ENCODE data around the gene MYBPC1. TPM values are rescaled to one million over a fixed set of nuclear protein-coding genes. Genes with fewer than 3 reads are reported as not detected.

MYBPC1 gene
- total and polyA plus RNA-seq, 2 of the 13 experiments (the other 11 are each of a cell fraction or from before 2014, with no cell fraction given): 0.31 to 0.53 TPM

- TF ChIP-seq ZNF468 (CRISPR knock-in tag; IDR thresholded peaks at IDR 0.05) (no peak), ZSCAN20 (CRISPR knock-in tag; IDR thresholded peaks at IDR 0.05; ENCODE audit: borderline replicate concordance) (no peak), ZBTB37 (CRISPR knock-in tag; IDR thresholded peaks at IDR 0.05) (no peak), ZBTB38 (CRISPR knock-in tag; IDR thresholded peaks at IDR 0.05) (no peak), ZNF24 (IDR thresholded peaks at IDR 0.05) (no peak), PHF5A (CRISPR knock-in tag; IDR thresholded peaks at IDR 0.05; ENCODE audit: low read depth, unreplicated experiment) (no peak), ZNF772 (CRISPR knock-in tag; IDR thresholded peaks at IDR 0.05) (no peak; the same call in 1 of the 2 replicates), ZNF180 (CRISPR knock-in tag; IDR thresholded peaks at IDR 0.05; ENCODE audit: borderline replicate concordance, low read depth) (no peak), WIZ (CRISPR knock-in tag; IDR thresholded peaks at IDR 0.05) (no peak), KDM5A (IDR thresholded peaks at IDR 0.05; ENCODE audit: borderline replicate concordance, low read length) (no peak; the same call in 1 of the 2 replicates), ZNF3 (CRISPR knock-in tag; IDR thresholded peaks at IDR 0.05) (peak; percentile 80; the same call in 1 of the 2 replicates), EP300 (IDR thresholded peaks at IDR 0.05; ENCODE audit: low read depth in 2 of 2, low read length in 2 of 2) (peak; percentile 94 to 100; a peak in 3 of 4 replicates), EP300 (CRISPR knock-in tag; IDR thresholded peaks at IDR 0.05; ENCODE audit: borderline replicate concordance) (peak; percentile 99), E2F2 (CRISPR knock-in tag; IDR thresholded peaks at IDR 0.05; ENCODE audit: borderline replicate concordance) (no peak), ZNF543 (CRISPR knock-in tag; IDR thresholded peaks at IDR 0.05) (0 out of 2 replicates have a peak, but pooled peaks have one; percentile 23), KLF15 (CRISPR knock-in tag; IDR thresholded peaks at IDR 0.05; ENCODE audit: borderline replicate concordance) (no peak), JDP2 (CRISPR knock-in tag; IDR thresholded peaks at IDR 0.05; ENCODE audit: borderline replicate concordance) (no peak), ZBTB44 (CRISPR knock-in tag; IDR thresholded peaks at IDR 0.05) (no peak), ISL2 (CRISPR knock-in tag; IDR thresholded peaks at IDR 0.05) (peak; percentile 98), FOXP1 (IDR thresholded peaks at IDR 0.05) (peak; percentile 96), FOXP1 (CRISPR knock-in tag; IDR thresholded peaks at IDR 0.05) (peak; percentile 99), ZNF775 (CRISPR knock-in tag; IDR thresholded peaks at IDR 0.05; ENCODE audit: borderline replicate concordance) (no peak)
- TF ChIP-seq, protein P1, sequence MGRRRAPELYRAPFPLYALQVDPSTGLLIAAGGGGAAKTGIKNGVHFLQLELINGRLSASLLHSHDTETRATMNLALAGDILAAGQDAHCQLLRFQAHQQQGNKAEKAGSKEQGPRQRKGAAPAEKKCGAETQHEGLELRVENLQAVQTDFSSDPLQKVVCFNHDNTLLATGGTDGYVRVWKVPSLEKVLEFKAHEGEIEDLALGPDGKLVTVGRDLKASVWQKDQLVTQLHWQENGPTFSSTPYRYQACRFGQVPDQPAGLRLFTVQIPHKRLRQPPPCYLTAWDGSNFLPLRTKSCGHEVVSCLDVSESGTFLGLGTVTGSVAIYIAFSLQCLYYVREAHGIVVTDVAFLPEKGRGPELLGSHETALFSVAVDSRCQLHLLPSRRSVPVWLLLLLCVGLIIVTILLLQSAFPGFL (CRISPR knock-in tag; IDR thresholded peaks at IDR 0.05): no peak
- TF ChIP-seq, protein P2, sequence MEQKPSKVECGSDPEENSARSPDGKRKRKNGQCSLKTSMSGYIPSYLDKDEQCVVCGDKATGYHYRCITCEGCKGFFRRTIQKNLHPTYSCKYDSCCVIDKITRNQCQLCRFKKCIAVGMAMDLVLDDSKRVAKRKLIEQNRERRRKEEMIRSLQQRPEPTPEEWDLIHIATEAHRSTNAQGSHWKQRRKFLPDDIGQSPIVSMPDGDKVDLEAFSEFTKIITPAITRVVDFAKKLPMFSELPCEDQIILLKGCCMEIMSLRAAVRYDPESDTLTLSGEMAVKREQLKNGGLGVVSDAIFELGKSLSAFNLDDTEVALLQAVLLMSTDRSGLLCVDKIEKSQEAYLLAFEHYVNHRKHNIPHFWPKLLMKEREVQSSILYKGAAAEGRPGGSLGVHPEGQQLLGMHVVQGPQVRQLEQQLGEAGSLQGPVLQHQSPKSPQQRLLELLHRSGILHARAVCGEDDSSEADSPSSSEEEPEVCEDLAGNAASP (CRISPR knock-in tag; IDR thresholded peaks at IDR 0.05; ENCODE audit: borderline replicate concordance): peak; percentile 86
Measured at GRCh38 chr12:101608301-101609133, 13.7 kb downstream of the MYBPC1 start (continued).
